HAP-1 (cell line): ENCODE results near the gene FLT3.
"Not testable (repeated sequence)": the region's sequence is repeated elsewhere in the genome, so short reads cannot be mapped to it uniquely, and the experiment has no call there.

Experiments used
- DNase-seq, 2 experiments: peaks; one replicate each; pipeline ENCODE4 v3.0.0-alpha.2; 2016 to 2020; ENCODE audit warnings: low spot score in 2 of 2
- H3K27me3 ChIP-seq: fragments of 250-450 bp; sonication (Bioruptor Pico); 2 replicates; pipeline ENCODE4 v1.5.1; 2020; ENCODE audit warnings: low read depth, mild to moderate bottlenecking, moderate library complexity
- H3K36me3 ChIP-seq: fragments of 250-450 bp; sonication (Bioruptor Pico); replicated peaks from 2 replicates; pipeline ENCODE4 v1.5.1; 2020; ENCODE audit warnings: mild to moderate bottlenecking
- H3K4me1 ChIP-seq: fragments of 250-450 bp; sonication (Bioruptor Pico); 2 replicates; pipeline ENCODE4 v1.5.1; 2020; ENCODE audit warnings: mild to moderate bottlenecking
- H3K4me3 ChIP-seq: fragments of 250-450 bp; sonication (Bioruptor Pico); 2 replicates; pipeline ENCODE4 v1.5.1; 2020; ENCODE audit warnings: mild to moderate bottlenecking, moderate library complexity
- H3K9me3 ChIP-seq: fragments of 250-450 bp; sonication (Bioruptor Pico); 2 replicates; pipeline ENCODE4 v1.5.1; 2020; ENCODE audit warnings: mild to moderate bottlenecking, moderate library complexity
- in situ Hi-C: fragments of 300-500 bp; cut with MboI; formaldehyde crosslinking; loops from 3 replicates; pipeline ENCODE4 v1.14.3; 2020; ENCODE audit warnings: low sequenced_read_pairs, inconsistent platforms, mixed read lengths

FLT3 gene

GRCh38 chr13:28046981-28047380 is 53.4 kb downstream of the FLT3 start:
- H3K36me3 ChIP-seq, result no peaks in the 10 kb centered on the region
- peaks cover 14% of the 10 kb centered on the region for H3K4me1 ChIP-seq
- no peaks in the 10 kb centered on the region for H3K27me3 ChIP-seq
- H3K4me3 ChIP-seq, result no peak overlapping the region
- no peaks in the 10 kb centered on the region for H3K9me3 ChIP-seq
- DNase-seq, result no peak
- in situ Hi-C loops, result no loop called here

- H3K9me3 ChIP-seq, result no peaks in the 10 kb centered on the region
- in situ Hi-C loops, result no loop called here
- peaks cover 12% of the 10 kb centered on the region for H3K4me1 ChIP-seq
- no peaks in the 10 kb centered on the region for H3K36me3 ChIP-seq
- no peak overlapping the region for H3K4me3 ChIP-seq
- H3K27me3 ChIP-seq, result no peaks in the 10 kb centered on the region
- no peak for DNase-seq
Measured at GRCh38 chr13:28045861-28046260, 54.5 kb downstream of the FLT3 start.

- no peaks in the 10 kb centered on the region for H3K9me3 ChIP-seq
- no peaks in the 10 kb centered on the region for H3K27me3 ChIP-seq
- no peak for DNase-seq
- peaks cover 3% of the 10 kb centered on the region for H3K4me1 ChIP-seq
- in situ Hi-C loops, result no loop called here
- no peaks in the 10 kb centered on the region for H3K36me3 ChIP-seq
- no peak overlapping the region for H3K4me3 ChIP-seq
Measured at GRCh38 chr13:28044608-28045007, 55.8 kb downstream of the FLT3 start.

- Histone ChIP-seq H3K9me3 (no peaks in the 10 kb centered on the region), H3K27me3 (no peaks in the 10 kb centered on the region), H3K4me1 (no peaks in the 10 kb centered on the region), H3K4me3 (no peak overlapping the region), H3K36me3 (no peaks in the 10 kb centered on the region)
- in situ Hi-C loops, result no loop called here
- DNase-seq, result no peak
Measured at GRCh38 chr13:28043224-28043623, 57.2 kb downstream of the FLT3 start.

GRCh38 chr13:28041501-28041900 is 58.9 kb downstream of the FLT3 start:
- no peaks in the 10 kb centered on the region for H3K27me3 ChIP-seq
- H3K36me3 ChIP-seq, result no peaks in the 10 kb centered on the region
- in situ Hi-C loops, result no loop called here
- no peaks in the 10 kb centered on the region for H3K9me3 ChIP-seq
- DNase-seq, result no peak
- H3K4me3 ChIP-seq, result no peak overlapping the region
- no peaks in the 10 kb centered on the region for H3K4me1 ChIP-seq

GRCh38 chr13:28041031-28041461 is 59.3 kb downstream of the FLT3 start:
- no peak for DNase-seq
- Histone ChIP-seq H3K4me1 (no peaks in the 10 kb centered on the region), H3K4me3 (no peak overlapping the region), H3K27me3 (no peaks in the 10 kb centered on the region), H3K9me3 (no peaks in the 10 kb centered on the region), H3K36me3 (no peaks in the 10 kb centered on the region)
- in situ Hi-C loops, result no loop called here

- Histone ChIP-seq H3K36me3 (no peaks in the 10 kb centered on the region), H3K4me3 (no peak overlapping the region), H3K27me3 (no peaks in the 10 kb centered on the region), H3K9me3 (no peaks in the 10 kb centered on the region), H3K4me1 (no peaks in the 10 kb centered on the region)
- in situ Hi-C loops, result no loop called here
- no peak for DNase-seq
Measured at GRCh38 chr13:28037399-28037798, 63.0 kb downstream of the FLT3 start.

- Histone ChIP-seq H3K9me3 (no peaks in the 10 kb centered on the region), H3K4me3 (no peak overlapping the region), H3K4me1 (no peaks in the 10 kb centered on the region), H3K36me3 (no peaks in the 10 kb centered on the region), H3K27me3 (no peaks in the 10 kb centered on the region)
- in situ Hi-C loops, result no loop called here
- DNase-seq, result no peak
Measured at GRCh38 chr13:28035146-28035782, 65.1 kb downstream of the FLT3 start.

GRCh38 chr13:28033894-28034655 is 66.3 kb downstream of the FLT3 start:
- no peak overlapping the region for H3K4me3 ChIP-seq
- no peak for DNase-seq
- H3K4me1 ChIP-seq, result no peaks in the 10 kb centered on the region
- H3K27me3 ChIP-seq, result no peaks in the 10 kb centered on the region
- in situ Hi-C loops, result no loop called here
- no peaks in the 10 kb centered on the region for H3K9me3 ChIP-seq
- H3K36me3 ChIP-seq, result no peaks in the 10 kb centered on the region

GRCh38 chr13:28032438-28032837 is 67.9 kb downstream of the FLT3 start:
- H3K9me3 ChIP-seq, in situ Hi-C loops, H3K27me3 ChIP-seq, H3K4me3 ChIP-seq, H3K36me3 ChIP-seq, H3K4me1 ChIP-seq, DNase-seq: not testable (repeated sequence)

GRCh38 chr13:28031896-28032288 is 68.5 kb downstream of the FLT3 start:
- Histone ChIP-seq H3K9me3 (no peaks in the 10 kb centered on the region), H3K36me3 (no peaks in the 10 kb centered on the region), H3K27me3 (no peaks in the 10 kb centered on the region), H3K4me1 (no peaks in the 10 kb centered on the region), H3K4me3 (no peak overlapping the region)
- no peak for DNase-seq
- in situ Hi-C loops, result no loop called here

- Histone ChIP-seq H3K4me3 (no peak overlapping the region), H3K36me3 (no peaks in the 10 kb centered on the region), H3K4me1 (no peaks in the 10 kb centered on the region), H3K9me3 (no peaks in the 10 kb centered on the region), H3K27me3 (no peaks in the 10 kb centered on the region)
- no peak for DNase-seq
- in situ Hi-C loops, result no loop called here
Measured at GRCh38 chr13:28031220-28031895, 69.0 kb downstream of the FLT3 start.

- peaks cover 8% of the 10 kb centered on the region for H3K4me1 ChIP-seq
- no peaks in the 10 kb centered on the region for H3K36me3 ChIP-seq
- H3K4me3 ChIP-seq, result no peak overlapping the region
- H3K27me3 ChIP-seq, result no peaks in the 10 kb centered on the region
- DNase-seq, result no peak
- in situ Hi-C loops, result no loop called here
- H3K9me3 ChIP-seq, result no peaks in the 10 kb centered on the region
Measured at GRCh38 chr13:28027607-28028364, 72.6 kb downstream of the FLT3 start.

GRCh38 chr13:28027071-28027470 is 73.3 kb downstream of the FLT3 start:
- no peaks in the 10 kb centered on the region for H3K27me3 ChIP-seq
- H3K4me1 ChIP-seq, result peaks cover 11% of the 10 kb centered on the region
- no peak for DNase-seq
- no peaks in the 10 kb centered on the region for H3K9me3 ChIP-seq
- in situ Hi-C loops, result no loop called here
- H3K36me3 ChIP-seq, result no peaks in the 10 kb centered on the region
- no peak overlapping the region for H3K4me3 ChIP-seq
